AG04450 (cell line): ENCODE measurements around the gene SETD3. TPM values are rescaled to one million over a fixed set of nuclear protein-coding genes. Genes with fewer than 3 reads are reported as not detected.
A peak's percentile ranks its signal among the peaks of the same experiment; 100 is the strongest.

ENCODE experiments used
- CTCF ChIA-PET: fragments of 300-600, 350-600 bp; formaldehyde crosslinking; extraction: SDS; loops from one replicate; lab custom pipeline; 2022; ENCODE audit warnings: antibody characterized with exemption, inconsistent platforms; lab: Charles Lee
- POLR2A ChIA-PET: fragments of 350-600 bp; formaldehyde crosslinking; extraction: SDS; loops from one replicate; lab custom pipeline; 2021; ENCODE audit warnings: antibody characterized with exemption, inconsistent platforms; lab: Yijun Ruan, JAX
- DNase-seq: peaks from one replicate; pipeline ENCODE4 v3.0.0-alpha.2; 2011; ENCODE audit warnings: low read depth, low spot score
- H3K27ac ChIP-seq: one replicate; pipeline ENCODE4 v1.5.1; 2012; ENCODE audit warnings: low read depth, low read length, control low read depth
- H3K27me3 ChIP-seq: one replicate; pipeline ENCODE4 v1.6.0; 2012; ENCODE audit warnings: low read length; ENCODE audit not compliant: control insufficient read depth, insufficient read depth
- H3K4me3 ChIP-seq: 2 replicates; pipeline ENCODE4 v1.5.1; 2011; ENCODE audit warnings: mild to moderate bottlenecking, low read depth, low read length, control low read depth
- H3K9me3 ChIP-seq: 2 replicates; pipeline ENCODE4 v1.5.1; 2012; ENCODE audit warnings: low read length; ENCODE audit not compliant: control insufficient read depth, insufficient read depth
- CTCF ChIP-seq: IDR thresholded peaks from 2 replicates; pipeline ENCODE4 v1.5.1; 2011; ENCODE audit warnings: low read depth, low read length, control low read depth, inconsistent platforms
- polyA plus RNA-seq: library from polyadenylated mRNA; depleted of rRNA; stranded (reverse); fragments of >200 nt; gene quantifications from 2 replicates; pipeline ENCODE4 v1.2.3, GENCODE V29; 2011

Gene SETD3
- polyA plus RNA-seq, 1 experiment = 25.0 TPM

GRCh38 chr14:99397698-99398097, 83.0 kb downstream of the SETD3 start:
- Histone ChIP-seq H3K27ac (no peak overlapping the region), H3K4me3 (no peak overlapping the region), H3K9me3 (no peaks in the 10 kb centered on the region), H3K27me3 (no peaks in the 10 kb centered on the region)
- TF ChIP-seq CTCF = no peak
- CTCF ChIA-PET = interaction anchor here (1.8 to 12.6 kb wide), 2 partner anchors 9 to 15 kb away, joined by 5 to 305 read pairs; no protein-coding TSS in a partner anchor
- DNase-seq = no peak
- POLR2A ChIA-PET = no interaction called here

- ChIA-PET POLR2A (no interaction called here), CTCF (interaction anchor here (1.0 to 12.6 kb wide), 2 partner anchors 17 to 31 kb away, joined by 3 to 305 read pairs; no protein-coding TSS in a partner anchor)
- no peak overlapping the region for H3K4me3 ChIP-seq
- DNase-seq = no peak
- no peaks in the 10 kb centered on the region for H3K9me3 ChIP-seq
- TF ChIP-seq CTCF = no peak
- no peaks in the 10 kb centered on the region for H3K27me3 ChIP-seq
- H3K27ac ChIP-seq = no peak overlapping the region
Measured at GRCh38 chr14:99395909-99396530, 84.6 kb downstream of the SETD3 start.

GRCh38 chr14:99394602-99395156, 86.0 kb downstream of the SETD3 start:
- ChIA-PET CTCF (interaction anchor here (2.9 to 12.6 kb wide), 2 partner anchors 8 to 18 kb away, joined by 55 to 305 read pairs; no protein-coding TSS in a partner anchor), POLR2A (no interaction called here)
- H3K27me3 ChIP-seq = no peaks in the 10 kb centered on the region
- H3K9me3 ChIP-seq = no peaks in the 10 kb centered on the region
- TF ChIP-seq CTCF = no peak
- no peak overlapping the region for H3K27ac ChIP-seq
- no peak overlapping the region for H3K4me3 ChIP-seq
- DNase-seq = no peak

DNA sequence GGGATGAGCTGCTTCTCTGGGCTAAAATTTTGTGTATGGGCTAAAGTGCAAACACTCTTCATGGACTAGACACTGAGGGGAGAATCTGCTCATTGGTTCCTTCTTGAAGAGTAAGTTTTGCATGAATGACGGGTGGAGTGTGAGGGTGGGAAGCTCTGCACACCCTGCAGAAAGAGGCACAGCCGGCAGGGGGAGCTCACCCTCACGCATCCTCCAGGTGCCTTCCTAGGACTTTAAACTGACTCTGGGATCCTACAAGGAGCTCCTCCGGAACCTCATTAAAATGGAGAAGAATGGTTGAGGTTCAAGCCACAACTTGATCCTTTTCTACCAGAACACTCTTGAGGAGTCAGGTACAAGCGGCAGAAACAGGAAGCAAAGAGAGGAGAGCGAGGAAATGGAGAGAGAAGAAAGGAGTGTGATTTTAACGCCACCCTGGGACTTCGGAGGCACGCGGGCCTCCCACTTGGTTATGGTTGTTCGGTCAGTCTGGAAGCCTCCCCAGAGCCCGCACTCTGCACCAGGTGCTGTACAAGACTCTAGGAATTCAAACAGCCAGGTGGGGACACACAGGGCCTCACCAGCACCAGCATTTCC, 87.5 kb downstream of the SETD3 start:
- H3K27ac ChIP-seq = no peak overlapping the region
- no peak overlapping the region for H3K4me3 ChIP-seq
- no peak for DNase-seq
- H3K9me3 ChIP-seq = no peaks in the 10 kb centered on the region
- POLR2A ChIA-PET = no interaction called here
- H3K27me3 ChIP-seq = no peaks in the 10 kb centered on the region
- TF ChIP-seq CTCF = peak; percentile 80
- CTCF ChIA-PET = interaction anchor here (0.5 to 12.6 kb wide), 21 partner anchors 9 to 727 kb away, joined by 3 to 305 read pairs (median 3); partner anchors contain the start of genes CCNK and SETD3

DNA sequence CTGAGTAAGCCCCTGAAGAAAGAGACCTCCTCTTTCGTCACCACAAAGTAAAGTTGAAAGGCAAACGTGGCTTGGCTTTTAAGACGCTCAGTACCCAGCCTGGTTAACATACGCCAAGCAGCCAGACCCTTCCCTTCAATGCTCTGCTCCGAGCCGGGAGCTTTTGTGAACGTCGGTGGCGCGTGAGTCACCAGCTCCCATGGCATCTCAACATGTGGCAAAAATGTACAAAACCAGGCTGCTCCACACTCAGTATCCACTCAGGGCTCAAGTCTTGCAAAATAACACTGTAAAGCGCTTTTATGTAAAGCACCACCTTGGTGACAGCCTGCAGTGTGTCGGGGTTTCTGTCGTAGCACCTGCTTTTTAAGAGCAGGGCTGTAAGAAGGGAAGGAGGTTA, 89.0 kb downstream of the SETD3 start:
- POLR2A ChIA-PET = no interaction called here
- CTCF ChIA-PET = interaction anchor here (1.1 to 12.6 kb wide), 5 partner anchors 10 to 71 kb away, joined by 3 to 305 read pairs (median 47); no protein-coding TSS in a partner anchor
- H3K27me3 ChIP-seq = no peaks in the 10 kb centered on the region
- no peak for DNase-seq
- TF ChIP-seq CTCF = no peak
- no peaks in the 10 kb centered on the region for H3K9me3 ChIP-seq
- H3K27ac ChIP-seq = no peak overlapping the region
- no peak overlapping the region for H3K4me3 ChIP-seq
